HG02885 (cell line): Measurements from ENCODE around the gene SMIM28.

ENCODE experiments used
- ATAC-seq: cut with Tn5 transposase; IDR thresholded peaks from one replicate; pipeline ENCODE4 v1.9.1; 2021; ENCODE audit warnings: mild to moderate bottlenecking; ENCODE audit not compliant: unreplicated experiment, poor library complexity

SMIM28 gene

DNA sequence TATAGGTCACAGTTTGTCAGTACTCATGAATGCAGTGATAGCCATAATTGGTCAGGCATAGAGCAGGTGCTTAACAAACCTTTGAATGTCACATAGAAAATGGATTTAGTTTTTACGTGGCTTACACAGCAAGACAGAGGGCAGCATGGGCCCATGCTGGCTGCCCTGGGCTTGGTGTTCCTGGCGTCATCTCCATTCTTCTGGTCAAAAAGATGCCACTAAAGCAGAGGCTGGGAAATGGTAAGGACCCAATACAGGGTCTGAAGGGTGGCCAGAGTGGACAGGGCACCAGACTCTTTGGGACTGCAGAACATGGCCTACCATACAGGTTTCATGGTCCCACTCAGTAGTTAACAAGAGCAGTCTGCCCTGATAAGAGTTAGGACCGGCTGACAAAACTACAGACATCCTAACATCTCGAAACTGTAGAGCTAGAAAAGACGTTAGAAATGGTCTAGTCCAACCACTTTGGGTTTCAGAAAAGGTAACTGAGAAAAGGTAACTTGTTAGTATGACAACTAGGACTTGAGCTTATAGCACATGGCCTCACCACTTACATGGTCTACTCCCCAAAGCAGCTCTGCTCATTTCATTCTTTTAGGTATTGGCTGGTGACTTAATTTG, 48.9 kb downstream of the SMIM28 start:
- ATAC-seq: peak; percentile 61

DNA sequence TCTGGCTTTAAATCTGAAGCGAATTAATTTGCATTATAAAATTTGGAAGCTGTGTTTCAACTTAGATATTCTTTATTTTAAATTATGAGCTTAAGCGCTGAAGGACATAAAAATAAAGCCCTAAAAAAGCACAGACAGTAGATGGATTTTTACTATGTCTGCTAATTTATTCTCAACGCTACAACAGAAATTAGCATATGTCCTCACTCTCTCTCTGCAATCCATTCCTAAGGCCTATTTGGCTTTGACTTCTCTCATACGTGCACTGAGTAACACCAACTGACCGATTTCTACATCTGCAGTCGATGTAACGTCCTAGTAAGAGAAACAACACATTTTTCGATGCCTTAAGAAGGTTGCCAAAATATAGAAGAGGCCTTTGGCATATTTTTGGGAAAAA, 50.0 kb downstream of the SMIM28 start:
- no peak for ATAC-seq

DNA sequence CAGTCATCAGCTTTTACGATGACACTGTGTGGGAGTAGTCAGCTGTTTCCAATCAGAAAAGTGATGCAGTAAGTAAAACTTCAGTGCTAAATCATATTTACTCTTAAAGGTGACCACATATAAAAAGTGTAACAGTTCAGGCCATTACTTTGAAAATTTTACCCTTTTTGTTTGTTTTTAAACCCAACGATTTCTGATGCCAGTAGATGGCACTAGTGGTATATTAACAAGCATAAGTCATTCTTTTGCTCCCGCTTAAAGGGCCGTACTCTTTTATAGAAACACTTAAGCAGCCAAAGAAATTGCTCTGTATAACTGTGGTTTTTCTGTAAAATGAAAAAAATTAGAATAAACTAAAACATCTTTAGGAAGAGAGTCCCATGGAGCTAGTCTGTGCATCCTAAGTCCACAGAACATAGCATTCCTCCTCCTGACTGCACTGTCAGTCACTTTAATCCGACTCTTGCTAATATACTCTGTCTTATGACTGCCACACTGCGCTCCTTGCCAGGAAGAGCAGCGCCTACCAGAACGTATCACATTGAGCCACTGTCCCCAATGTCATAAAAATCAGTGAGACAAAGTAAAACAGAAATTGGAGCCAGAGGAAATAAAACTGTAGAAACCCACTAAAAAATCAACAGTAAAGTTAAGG, 51.4 kb downstream of the SMIM28 start:
- ATAC-seq: no peak

DNA sequence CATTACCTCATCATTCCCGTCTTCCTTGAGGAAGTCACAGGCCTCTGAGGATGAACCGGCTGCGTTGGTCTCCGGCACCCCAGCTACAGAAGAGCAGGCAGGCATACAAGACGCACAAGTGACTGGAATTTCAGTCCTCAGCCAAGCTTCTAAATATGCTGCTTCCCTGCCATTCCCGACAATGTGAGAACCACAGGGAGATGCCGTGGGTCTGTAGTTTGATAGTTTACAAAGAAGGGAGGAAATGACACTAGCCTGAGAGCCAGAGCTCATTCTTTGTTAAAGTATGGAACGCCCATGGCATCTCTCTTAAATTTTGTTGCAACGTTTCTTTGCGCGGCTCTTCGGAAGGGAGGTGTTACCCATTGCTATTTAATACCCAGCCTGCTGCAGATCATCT, 52.1 kb downstream of the SMIM28 start:
- ATAC-seq: no peak

DNA sequence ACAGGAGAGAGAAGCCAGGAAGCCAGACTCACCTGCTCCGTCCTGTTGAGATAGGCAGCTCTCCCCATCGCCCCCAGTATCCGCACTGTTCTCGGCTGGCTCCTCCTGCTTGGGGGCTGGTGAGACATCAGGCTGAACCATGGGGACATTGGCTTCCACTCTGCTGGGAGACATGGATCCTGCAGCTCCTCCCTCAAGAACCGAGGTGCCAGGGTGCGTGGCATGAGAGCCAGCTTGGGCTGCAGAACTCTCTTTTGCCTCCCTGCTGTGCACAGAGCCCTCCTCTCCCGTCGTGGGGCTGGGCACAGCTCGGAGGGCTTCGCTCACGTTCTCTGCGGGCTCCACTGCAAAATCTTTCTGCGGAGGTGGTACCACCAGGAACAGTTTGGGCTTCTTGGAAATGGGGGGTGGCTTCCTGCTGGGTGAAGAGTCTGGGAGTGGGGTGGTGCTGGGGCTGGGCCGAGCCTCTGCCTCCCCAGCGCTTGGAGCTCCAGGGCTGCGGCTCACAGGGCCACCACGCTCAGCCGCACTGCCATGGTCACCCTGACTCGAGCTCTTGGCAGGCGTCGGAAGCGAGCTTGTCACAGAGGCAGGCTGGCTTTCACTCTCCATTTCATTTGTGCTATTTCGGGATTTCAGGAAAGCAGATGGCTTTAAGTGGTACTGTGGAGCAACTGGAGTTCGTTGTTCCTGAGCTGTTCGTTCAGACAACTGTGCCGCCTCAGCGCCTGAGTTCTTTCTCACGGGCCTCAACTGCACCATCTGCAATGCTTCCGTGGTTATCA, 52.8 kb downstream of the SMIM28 start:
- no peak for ATAC-seq

DNA sequence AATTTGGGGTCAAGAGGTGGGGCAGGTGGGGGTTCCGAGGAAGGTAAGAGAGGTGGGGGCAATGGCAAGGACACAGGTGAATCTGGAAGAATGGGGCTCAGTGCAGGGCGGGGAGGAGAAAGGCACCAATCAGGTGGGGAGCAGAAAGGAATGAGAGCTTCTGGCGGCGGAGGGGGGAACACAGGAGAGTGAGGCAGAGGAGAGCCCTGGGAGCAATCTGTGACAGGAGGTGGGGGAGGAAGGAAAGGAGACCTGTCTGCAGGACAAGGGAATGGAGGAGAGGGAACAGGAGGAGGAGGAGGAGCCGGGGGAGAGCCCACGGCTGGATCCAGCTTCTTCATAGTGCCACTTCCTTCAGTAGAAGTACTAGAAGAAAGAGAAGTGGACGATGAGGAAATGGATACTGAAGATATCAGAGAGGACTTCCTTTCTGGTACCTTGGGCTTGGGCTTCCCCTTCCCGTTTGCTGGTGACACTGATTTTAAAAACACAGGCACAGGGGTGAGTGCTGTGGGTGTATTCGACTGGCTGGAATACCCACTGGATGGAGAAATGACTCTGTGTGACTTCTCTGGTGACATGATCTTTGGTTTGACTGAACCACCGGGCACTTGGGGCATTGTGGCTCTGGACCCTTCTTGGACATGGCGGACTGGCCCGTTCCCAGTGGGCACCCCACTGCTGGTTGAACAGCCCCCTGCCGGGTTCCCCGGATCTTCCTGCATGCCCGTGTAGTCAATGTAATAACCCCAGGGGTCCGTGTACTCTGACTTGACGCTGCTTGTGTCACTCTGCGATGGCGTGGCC, 53.8 kb downstream of the SMIM28 start:
- ATAC-seq: no peak

DNA sequence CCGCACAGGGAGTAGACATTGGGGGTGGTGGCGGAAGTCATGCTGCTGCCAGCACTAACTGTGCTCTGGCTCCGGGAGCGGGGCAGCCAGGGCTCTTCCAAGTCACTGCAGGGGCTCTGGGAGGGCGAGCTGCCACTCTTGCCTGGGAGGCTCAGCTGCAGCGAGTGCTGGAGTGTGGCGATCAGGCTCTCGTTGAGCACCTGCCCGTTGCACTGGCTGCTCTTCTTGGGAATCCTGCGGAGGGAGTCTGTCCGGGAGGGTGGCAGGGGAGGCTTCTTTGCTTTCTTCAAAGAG, 54.3 kb downstream of the SMIM28 start:
- no peak for ATAC-seq
